HG03025 (cell line): Measurements from ENCODE around the gene CD40.

Experiments used
- ATAC-seq: cut with Tn5 transposase; IDR thresholded peaks from one replicate; pipeline ENCODE4 v1.9.1; 2021; ENCODE audit warnings: mild to moderate bottlenecking, moderate library complexity; ENCODE audit not compliant: unreplicated experiment, low FRiP score

CD40 gene

DNA sequence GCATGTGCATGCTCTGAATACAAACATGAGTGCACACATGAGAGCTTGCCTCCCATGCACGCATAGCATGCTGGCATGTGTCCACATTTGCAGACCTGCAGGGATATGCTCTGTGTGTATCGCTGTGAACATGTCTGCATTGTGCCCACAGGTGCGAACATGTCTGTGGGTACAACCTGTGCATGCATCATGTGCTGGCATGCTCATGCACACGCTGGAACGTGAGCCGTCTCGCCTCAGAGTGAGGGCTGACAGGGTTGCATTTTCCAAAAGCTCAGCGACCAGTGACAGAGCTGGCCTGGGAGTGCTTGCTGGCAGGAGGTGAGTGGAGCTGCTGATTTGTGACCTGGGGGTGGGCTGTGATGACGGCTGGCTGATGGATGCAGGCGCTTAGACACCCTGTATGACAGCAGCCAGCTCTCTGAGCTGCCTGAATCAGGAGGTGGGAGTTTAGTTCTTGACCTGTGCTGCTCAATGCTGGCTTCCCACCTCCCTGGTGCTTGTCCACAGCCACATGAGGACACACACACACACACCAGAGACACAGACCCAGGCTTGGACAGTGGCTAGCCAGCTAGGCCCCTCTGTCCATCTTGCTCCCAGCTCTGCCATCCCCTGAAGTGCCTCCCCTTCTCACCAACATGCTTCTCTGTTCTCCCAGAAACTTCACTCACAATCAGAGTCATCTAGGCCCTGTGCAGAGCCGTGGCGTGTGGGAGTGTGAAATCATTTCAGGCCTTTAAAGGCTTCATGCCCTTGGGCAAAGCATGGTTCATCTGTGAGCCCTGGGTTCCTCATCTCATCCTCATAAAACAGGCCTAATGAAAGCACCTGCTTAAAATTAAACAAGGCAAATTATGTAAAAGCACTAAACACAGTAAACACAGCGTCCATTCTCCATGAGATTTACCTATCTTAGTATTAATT is 51.4 kb downstream of the CD40 start:
- ATAC-seq = no peak

DNA sequence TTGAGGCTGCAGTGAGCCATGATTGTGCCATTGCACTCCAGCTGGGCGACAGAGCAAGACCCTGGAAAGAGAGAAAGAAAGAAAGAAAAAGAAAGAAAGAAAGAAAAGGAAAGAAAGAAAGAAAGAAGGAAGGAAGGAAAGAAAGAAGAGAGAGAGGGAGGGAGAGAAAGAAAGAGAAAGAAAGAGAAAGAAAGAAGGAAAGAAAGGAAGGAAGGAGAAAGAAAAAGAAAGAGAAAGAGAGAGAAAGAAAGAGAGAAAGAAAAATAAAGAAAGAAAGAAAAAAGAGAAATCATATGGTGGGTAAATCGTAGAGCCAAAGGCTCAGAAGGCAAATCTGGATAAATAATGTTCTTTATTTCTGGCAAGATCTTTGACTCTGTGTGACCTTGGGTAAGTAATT is 53.4 kb downstream of the CD40 start:
- ATAC-seq = no peak

- ATAC-seq = no peak
Observed at GRCh38 chr20:46171909-46172308, 53.8 kb downstream of the CD40 start.

- no peak for ATAC-seq
Observed at GRCh38 chr20:46172455-46172854, 54.3 kb downstream of the CD40 start.

GRCh38 chr20:46172961-46173536 is 54.9 kb downstream of the CD40 start:
- ATAC-seq = no peak

DNA sequence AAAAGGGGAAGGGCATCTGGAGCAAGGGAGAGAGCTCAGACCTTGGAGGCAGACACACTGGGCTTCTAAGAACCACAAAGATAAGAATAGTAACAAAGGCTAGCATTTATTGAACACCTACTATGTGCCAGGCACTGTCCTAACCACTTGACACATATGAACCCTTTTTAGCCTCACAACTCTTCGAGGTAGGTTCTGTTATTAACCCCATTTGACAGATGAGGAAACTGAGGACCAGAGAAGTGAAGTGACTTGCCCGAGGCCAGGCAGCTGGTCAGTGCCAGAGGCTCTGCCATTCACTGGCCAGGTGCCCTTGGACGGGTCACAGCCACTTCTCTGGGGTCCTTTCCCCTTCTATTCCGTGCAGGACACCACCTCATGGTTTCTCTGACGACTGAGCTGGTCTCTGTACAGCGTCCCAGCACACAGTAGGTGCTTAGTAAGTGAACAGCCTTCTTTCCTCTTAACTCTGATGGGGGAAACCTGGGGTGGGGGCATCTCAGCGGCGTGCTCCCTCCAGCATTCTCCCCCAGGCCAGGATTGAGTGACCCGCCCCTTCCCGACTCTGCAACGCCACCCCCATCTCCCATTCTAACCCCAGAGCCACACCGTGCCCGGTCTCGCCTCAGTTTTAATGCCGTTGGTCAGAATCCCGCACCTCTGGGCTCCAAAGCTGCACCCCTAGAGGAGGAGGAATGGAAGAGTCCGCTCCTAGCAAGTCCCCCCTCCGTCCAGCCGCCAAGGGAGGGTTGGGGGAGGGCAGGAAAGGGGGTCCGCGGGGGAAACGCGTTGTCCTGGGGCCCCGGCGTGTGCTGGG is 55.7 kb downstream of the CD40 start:
- no peak for ATAC-seq

DNA sequence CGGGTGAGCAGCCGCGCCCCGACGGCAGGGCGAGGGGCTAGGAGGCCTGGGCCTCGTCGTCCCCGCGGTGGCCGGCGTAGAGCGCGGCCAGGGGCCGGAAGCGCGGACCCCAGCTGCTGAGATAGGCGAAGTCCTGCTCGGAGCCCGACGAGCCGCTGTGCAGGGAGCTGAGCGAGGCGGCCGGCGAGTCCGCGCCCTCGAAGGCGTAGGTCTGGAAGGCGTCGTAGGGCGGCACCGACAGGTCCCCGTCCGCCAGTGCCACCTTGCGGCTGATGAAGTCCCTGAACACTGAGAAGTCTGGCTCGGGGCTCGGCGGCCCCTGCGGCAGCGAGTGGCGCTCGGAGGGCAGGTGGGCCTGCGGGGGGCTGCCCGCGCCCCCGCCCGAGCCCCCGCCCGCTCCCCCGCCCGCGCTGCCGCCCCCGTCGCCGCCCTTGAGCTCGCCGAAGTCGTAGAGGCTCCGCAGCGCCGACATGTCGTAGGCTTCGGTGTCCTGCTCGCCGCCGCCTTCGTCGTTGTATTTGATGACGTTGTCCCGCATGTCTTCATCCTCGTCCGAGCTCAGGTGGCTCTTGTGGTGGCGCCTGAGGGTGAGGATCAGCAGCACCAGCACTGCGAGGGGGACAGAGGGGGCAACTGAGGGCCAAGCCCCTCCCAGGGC is 56.5 kb downstream of the CD40 start:
- ATAC-seq = no peak

DNA sequence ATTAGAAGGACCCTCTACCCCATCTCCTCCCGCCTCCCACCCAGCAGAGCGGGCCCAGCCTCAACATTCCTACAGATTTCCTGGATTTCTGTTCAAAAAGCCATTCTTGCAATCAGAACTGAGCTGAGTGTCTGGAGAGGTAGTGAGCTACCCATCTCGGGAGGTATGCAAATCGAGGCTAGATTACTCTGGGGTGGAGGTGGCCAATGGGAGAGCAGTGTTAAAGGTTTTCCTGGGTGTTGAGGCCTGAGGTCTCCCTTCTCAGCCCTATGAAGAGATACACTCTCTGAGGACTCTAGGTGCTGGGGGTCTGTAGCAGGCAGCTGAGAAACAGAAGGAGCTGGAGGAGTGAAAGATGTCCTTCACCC is 57.0 kb downstream of the CD40 start:
- no peak for ATAC-seq

DNA sequence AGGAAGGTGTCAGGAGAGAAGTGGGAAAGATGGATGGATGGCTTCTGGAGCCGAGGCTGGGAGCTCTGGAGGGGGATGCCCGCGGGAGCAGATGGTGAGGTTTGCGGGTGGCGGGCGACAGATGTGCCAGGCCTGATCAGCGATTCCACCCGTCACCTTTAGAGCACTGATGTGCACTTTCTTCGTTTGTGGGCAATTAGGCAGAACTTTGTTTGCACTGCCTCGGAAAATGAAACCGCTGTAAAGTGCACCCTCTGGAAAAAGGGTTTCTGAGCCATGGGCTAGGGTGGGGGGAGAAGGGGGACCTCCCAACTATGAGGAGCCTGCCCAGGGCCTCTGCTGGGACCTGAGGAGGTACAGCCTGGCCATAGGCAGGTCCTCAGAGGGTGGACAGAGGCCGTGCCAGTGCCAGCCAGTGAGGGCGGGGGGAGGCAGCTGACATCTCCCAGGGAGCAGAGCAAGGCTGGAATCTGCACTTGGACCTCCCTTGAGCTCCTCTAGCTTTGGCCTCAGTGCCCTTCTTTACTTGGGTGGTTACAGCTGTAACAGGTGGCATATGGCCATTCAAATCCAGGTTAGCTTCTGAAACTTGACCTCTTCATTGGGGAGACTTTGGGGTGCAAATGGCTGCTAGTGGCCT is 58.7 kb downstream of the CD40 start:
- ATAC-seq = no peak

- ATAC-seq = no peak
Observed at GRCh38 chr20:46177768-46178167, 59.7 kb downstream of the CD40 start.

DNA sequence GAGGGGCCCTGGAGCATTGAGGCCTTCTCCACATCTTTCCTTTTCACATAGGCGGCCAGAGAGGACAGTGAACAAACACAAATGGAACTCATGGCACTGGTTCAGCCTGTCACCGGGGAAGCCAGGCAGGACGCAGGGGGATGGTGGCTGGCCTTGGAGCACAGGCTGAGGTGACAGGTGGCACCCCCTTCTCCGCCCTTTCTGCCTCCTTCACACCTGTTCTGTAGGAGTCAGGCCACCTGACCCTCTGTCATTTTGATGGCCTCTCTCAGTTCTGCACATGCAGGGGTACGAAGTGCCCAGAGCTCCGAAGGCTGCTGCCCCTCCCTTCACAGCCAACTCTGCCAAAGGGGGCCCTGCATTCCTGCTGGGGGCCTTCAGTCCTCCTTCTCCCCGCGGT is 60.8 kb downstream of the CD40 start:
- no peak for ATAC-seq
